HG02884 (cell line): ENCODE data around the gene FXR1.
"Not testable (repeated sequence)": the region's sequence is repeated elsewhere in the genome, so short reads cannot be mapped to it uniquely, and the experiment has no call there.

ENCODE experiments used
- ATAC-seq: cut with Tn5 transposase; IDR thresholded peaks from one replicate; pipeline ENCODE4 v1.9.1; 2021; ENCODE audit warnings: mild to moderate bottlenecking, moderate library complexity; ENCODE audit not compliant: unreplicated experiment

The FXR1 gene

DNA sequence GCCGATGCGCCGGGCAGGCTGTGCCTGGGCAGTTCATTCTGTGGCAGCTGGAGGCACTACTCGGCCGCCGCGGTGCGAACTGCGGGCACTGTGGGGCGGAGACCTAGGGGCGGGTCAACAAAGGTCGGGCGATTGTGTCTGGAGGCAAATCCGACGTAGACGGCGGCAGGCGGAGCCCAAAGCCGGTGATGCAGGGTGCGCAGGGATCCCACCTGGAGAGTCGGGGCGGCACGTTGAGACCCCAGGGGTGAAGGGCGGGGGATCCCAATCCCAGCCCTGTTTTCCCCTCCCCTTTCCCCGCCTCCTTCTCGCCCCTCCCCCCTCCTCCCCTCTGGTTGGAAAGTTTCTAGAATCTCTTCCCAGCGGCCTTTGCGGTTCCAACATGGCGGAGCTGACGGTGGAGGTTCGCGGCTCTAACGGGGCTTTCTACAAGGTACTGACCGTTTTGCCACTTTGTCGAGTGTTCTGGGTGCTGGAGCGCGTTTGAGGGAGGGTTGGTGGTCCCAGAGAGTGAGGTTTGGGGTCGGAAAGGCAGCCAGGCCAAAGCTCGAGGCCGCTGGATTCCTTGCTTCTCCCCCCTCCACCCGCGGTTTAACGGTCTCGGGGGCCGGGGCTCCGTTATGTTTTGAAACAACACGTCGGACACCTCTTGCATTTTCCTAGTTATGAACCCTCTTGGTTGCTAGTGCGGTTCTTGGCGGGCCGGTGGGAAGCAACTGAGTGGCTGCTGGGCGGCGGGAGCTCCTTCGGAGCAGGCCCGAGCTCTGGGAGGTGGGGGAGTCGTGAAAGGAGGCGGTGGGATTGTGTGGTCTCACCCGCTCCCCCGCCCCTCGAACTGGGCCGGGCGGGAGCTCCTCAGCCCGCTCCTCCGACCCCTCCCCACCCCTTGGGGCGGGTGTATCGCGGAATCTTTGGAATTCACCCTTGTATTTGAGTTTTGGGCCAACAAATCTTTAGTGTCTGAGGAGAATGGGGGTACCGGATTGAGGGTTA lies at the start of gene FXR1:
FXR1 (plus strand) TSS at position 367 of the 993 bp plus-strand sequence; CDS start at position 383, 16 bp downstream.
- peak; percentile 98 for ATAC-seq

DNA sequence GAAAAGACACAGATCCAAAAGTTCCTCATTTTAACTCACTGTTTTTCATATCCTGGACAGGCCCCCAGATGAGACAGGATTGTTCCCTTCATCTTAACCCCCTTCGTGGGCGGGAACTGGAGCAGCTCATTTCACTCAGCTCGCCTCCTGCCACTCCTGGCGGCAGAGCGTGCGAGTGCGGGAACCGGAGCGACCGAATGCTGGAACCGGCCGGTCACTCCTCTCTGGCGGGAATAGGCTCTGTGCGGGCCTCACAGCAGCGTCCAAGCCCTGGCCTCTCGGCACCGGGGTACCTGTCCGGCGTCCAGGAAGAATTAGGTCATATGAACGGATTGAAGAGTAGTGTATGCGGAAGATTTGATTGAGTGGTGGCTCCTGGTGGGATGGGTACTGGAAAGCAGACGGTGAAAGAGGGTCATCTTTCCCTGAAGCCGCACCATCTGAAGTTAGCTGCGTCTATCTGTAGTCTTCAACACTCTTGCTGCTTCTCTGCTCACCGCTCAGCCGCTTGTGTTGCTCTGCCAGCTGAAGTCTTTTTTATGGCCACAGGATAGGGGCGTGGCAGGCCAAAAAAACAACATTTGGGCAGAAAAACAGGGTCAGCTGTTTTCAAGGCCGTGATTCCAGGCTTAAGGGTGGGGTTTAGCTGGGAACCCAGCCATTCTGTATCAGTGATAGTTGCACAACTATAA lies 42.3 kb upstream of the FXR1 start:
- no peak for ATAC-seq

DNA sequence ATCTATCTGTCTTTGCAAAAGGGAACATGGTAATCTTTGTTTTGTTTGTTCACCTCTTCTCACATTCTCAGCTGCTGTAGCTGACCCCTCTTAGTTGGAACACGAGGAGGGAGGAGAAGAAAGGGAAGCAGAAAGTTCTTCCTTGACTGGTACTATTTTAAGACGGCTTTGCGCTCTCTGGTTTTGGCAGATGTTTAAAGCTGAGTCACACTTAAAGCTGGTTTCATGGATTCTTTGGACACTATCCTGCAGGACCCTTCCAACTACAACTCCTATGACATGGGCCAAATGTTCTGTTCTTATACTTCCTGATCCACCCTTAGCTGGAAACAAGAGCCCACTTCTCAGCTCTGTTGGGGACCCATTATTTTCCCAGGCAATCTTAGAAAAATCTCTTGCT lies 40.6 kb upstream of the FXR1 start:
- no peak for ATAC-seq

DNA sequence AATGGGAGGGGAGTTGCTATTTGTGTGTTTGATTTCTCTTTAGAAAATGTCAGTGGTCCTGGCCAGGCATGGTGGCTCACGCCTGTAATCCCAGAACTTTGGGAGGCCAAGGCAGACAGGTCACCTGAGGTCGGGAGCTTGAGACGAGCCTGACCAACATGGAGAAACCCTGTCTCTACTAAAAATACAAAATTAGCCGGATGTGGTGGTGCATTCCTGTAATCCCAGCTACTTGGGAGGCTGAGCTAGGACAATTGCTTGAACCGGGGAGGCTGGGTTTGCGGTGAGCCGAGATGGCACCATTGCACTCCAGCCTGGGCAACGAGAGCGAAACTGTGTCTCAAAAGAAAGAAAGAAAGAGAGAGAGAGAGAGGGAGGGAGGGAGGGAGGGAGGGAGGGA lies 40.0 kb upstream of the FXR1 start:
- not testable (repeated sequence) for ATAC-seq

DNA sequence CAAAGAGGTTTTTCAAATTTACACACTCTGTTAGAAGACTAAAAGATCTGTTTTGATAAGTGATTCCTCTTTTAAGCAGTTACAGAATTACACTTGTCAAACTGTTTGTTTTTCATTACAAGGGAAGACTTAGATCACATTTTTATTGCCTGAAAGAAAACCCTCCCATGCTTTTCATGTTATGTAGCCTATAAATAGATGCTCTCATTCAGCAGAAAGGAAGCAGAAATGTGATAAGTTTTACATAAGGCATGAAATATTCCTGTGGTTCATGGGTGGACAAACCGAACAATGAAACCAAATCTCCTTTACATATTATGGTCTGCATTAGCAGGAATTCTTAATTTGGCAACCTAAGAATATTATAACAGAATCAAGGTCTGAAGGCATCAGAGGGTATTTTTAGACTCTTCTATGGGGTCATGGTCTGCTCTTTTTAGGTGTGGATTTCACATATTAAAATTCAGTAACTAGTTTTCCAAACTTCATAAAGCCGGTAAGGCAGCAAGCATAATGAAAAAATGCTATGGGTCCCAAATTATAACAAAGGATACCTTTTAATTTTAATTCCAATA lies 37.3 kb upstream of the FXR1 start:
- no peak for ATAC-seq

DNA sequence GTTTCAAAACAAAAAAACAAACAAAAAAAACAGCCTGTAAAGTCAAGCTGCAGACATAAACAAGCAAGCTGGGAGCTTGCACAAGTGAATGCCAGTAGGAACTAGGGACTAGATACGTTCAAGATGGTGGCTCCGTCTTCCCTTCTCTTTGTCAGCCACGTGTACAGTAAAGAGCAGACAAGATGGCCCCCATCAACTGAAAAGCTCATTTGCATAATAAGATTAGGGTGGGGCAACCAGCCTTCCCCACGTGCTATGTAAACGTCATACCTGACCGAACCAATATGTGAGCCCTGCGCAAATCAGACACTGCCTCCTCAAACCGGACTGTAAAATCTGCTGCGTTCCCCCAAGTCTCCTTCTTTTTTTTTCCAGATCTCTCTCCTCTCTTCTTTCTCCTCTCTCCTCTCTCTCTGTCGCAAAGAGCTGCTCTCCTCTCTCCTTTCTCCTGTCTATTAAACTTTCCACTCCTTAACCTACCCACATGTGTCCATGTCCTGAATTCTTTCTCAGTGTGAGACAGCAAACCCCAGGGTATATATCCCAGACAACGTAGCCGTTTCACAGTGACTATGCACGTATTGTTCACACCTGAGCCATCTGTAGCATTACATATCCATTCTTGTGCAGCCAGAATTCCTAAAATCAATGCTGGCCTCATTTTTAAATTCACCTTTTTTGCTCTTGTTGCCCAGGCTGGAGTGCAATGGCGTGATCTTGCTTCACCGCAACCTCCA lies 31.2 kb upstream of the FXR1 start:
- no peak for ATAC-seq

DNA sequence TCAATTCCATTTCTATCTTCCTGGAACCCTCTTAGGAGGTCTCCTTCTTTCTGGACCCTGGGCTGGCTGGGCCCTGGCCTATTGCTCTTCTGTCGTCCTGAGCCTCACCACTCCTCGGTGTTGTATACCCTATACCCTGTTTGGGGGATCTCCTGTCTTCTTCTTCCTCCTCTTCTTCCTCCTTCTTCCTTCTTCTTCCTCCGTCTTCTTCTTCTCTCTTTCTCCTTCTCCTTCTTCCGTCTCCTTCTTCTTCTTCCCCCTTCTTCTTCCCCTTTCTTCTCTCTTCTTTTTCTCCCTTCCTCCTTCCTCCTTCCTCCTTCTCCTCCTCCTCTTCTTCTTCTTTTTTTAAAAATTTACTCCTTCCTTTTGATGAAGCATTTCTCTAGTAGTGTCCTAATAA lies 30.4 kb upstream of the FXR1 start:
- ATAC-seq, result no peak

DNA sequence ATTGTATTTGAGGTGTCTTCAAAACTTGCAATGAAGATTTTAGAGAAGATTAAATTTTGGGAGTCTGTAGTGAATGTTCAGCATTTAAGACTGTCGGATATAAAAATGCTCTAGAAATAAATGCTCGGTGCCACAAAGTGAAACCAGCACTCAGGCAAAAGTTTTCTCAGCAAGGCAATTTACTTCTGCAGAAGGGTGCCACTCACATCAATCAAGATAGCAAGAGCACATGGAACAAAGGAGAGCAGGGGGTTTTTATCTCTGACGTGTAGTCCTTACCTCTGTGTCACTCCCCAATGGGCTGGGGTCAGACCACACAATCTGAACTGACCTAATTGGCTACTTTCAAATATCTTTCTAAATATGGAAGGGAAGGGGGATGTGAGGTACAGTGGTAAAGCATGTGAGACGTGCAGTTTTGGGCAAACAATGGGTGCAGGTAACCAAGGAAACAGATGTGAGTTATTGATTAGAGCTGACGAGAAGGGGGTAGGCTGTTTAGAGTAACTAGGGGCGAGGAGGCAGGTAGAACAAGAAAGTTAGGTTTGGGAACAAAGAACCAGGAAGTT lies 23.4 kb upstream of the FXR1 start:
- no peak for ATAC-seq

DNA sequence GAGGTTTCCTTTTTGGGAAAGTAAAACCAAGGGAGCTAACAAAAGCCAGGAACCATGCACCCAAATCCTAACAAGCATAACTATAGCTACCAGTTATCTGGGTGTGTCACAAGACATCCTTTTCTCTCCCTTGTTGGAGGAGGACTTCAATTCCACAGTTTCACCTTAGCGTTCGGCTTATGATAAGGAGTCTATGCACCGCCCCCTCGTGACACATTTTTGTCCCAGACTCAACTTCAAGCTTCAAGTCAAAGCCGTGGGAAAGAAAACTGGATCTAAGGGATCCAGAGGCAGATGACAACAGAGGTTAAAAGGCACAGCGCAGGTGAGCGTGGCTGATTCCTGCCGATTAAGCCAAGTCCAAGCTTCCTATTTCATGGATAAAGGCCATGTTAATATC lies 13.9 kb upstream of the FXR1 start:
- no peak for ATAC-seq

DNA sequence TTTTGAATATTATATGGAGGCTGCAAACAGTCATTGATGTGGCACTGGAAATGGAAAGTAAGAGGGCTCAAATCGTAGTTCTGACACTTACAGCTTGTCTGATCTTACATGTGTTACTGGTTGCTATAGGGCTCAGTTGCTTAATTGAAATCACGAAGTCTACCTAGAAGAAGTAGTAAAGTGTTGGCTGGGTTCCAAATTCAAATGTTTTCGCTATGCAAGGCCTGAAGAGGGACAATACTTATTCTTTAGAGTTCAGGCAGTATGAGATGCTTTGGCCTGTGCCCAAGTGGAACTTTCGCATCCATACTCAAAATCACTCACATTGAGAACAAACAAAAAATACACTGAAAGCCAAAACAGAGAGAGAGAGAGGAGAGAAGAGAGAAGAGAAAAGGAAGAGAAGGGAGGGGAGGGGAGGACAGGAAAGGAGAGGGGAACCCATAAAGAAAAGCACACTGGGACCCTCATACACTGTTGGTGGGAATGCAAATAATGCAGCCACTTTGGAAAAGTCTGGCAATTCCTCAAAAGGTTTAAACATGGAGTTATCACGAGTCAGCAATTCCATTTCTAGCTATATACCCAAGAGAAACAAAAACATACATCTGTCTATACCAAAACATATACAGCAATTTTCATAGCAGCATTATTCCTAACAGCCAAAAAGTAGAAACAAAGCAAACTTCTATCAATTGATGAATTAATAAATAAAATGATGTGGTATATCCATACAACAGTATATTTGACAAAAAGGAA lies 2.9 kb upstream of the FXR1 start:
- no peak for ATAC-seq

DNA sequence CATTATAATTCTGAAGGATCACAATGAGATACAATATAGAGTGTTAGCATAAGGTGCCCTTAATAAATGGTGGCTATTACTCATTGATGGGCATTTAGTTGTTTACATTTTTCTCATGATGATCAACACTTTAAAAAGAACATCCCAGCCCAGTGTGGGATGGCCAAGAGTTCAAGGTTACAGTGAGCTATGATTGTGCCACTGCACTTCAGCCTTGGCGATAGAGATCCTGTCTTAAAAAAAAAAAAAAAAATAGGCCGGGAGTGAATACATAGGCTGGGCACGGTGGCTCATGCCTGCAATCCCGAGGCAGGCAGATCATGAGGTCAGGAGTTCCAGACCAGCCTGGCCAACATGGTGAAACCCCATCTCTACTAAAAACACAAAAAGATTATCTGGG lies 1.6 kb upstream of the FXR1 start:
- ATAC-seq, result no peak

DNA sequence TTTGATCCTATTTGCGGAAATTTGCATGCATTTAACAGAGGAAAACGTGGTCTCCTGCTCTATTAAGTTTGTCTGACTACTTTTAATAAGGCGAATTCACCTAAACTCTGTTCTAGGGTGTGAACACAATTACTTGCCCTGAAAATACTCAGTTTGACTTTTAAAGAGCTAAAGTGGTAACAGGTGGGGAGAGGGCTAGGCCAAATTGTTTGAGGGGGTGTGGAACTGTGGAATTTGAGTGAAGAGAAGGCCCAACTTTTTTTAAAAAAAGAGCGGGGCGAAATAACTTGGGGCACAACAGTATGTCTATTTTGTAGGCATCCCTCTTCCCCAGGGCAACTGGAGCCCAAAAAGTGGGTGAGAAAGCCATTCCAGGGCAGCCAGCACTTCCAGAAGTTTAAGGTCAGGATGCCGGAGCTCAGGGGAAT lies 580 bp upstream of the FXR1 start:
- ATAC-seq, result peak; percentile 7

DNA sequence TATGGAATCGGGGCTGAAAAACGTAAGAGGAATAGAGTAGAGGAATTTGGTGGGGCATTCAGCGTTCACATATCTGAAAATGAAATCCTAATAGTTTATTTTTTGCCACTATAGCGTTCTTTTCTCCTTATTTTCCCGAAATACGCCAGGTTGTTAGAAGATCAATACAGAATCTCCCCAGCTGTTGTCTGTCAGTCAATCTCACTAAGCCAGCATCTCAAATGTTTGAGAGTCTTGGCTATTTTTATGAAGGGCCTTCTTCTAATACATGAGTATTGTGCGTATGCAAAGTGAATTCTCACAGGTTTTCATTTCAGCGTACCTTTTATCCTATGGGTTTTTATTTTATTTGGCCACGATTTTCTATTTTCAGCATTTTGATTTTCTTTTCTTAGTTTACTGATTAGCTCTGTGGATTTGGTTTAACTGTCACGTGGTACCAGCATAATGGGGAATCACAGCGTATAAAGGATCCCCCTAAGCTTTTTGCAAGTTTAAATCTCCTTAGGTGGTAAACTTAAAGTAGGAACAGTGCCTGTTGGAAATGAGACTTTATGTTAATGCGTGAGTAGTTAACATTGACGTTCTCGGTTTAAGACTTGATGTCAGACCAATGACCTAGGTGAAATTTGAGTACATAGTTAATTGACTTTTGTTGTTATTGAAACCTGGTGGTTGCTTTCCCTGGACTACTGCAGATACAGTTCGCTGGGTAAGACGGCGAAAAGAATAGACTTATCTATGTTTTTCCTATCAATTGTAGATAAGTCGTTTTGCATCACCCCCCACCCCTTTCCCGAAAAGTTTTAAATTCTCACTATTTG lies 1.3 kb downstream of the FXR1 start:
- ATAC-seq, result no peak

DNA sequence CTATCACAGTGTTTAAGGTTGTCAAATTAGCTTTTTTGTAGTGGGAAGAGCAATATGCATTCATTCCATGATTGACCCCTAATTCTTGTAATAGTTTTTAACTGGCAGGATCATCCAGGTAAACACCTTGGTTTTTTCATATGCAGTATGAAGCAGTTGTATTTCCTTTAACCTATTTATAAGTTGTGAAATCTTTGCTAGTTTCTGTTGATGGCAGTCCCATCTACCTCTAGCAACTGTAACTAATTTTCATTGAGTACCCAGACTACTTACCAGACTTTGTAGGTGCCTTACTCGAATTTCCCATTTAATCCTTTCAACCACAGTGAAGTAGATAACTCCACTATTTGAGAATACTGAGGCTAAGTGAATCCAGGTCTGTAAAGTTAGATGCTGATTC lies 6.1 kb downstream of the FXR1 start:
- ATAC-seq, result no peak

DNA sequence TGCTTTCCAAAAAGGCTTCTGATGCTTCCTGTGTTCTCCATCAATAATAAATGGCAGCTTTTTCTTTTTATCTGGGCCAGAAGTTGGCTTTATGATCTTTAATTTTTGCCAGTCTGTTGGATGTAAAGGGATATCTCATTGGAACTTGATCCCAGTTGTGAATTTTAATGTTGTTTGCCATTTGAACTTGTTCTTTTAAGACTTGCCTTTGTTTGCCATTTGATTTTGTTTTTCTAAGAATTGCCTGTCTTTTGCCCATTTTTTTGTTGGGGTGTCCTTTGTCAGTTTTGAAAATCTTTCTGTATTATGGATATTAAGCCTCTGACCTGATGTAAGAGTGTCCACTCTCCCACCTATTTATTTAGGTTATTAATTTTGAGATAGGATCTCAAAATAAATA lies 9.8 kb downstream of the FXR1 start:
- ATAC-seq, result no peak

DNA sequence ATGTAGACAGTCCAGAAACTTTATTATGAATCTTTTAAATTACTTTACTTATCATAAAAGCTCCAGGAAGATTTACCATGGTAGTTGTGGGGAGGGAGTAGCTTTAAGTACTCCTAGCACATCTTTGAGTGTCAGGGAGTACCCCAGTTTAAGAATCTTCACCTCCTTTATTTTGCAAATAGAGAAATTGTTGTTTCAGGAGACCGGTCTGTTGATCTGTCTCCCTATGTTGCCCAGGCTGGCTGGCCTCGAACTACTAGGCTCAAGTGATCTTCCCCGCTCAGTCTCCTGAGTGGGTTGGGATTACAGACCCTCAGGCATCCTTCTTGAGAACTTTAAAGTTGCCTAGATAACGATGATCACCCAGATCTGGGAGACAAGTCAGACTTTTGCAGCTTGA lies 11.1 kb downstream of the FXR1 start:
- ATAC-seq, result no peak

DNA sequence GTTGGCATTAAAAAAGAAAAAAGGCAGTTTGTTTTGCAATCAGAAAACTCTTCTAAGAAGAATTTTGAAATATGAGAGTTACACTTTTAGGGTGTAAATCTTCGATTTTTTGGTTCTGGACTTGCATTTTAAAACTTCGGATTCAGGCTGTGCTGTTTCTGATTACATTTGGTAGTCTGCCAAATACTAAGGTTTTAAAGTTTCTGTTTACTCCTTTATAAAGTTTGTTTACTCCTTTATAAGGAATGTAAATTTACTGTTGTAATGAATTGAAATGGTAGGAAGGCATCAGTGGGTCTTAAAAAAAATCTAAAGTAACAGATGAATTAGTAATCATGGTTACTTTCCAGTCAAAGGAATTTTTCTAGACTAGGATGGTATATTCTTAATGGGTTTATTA lies 14.1 kb downstream of the FXR1 start:
- ATAC-seq, result no peak

DNA sequence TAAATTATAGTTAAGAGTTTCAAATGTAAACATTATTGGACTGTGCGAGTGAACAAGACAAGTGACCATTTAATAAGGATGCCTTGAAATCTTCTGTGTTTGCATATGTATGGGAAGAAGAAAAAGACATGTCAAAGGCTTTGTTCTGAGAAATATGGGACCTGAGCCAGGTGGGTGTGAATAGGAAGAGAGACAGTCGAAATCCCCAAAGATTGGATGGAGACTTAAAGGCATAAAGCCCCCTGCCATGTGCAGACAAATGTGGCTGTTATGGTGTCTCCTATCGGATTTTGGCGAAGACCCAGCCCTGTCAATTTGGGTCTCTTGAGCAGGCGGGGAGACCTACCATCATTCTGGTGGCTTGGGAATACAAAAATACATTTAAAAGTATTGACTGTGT lies 16.9 kb downstream of the FXR1 start:
- ATAC-seq, result no peak

DNA sequence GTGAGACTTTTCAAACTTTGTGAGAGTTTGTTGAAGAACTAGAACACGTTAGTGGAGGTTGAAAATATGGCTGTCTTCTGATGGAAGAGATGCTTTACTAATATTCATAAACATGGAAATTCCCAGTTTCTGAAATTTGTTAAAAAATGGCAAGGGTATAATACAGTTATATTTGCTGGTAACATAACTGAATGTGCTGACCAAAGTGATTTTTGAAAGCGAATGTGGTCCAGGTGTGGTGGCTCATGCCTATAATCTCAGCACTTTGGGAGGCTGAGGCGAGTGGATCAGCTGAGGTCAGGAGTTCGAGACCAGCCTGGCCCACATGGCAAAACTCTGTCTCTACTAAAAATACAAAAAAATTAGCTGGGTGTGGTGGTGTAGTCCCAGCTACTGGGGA lies 18.1 kb downstream of the FXR1 start:
- no peak for ATAC-seq
